Nephron (organoid): ENCODE results near the gene POU2AF2.
"Not testable (repeated sequence)": the region's sequence is repeated elsewhere in the genome, so short reads cannot be mapped to it uniquely, and the experiment has no call there.

Source experiments
- H3K27ac Mint-ChIP-seq, 3 experiments: 2 replicates each; pipeline ENCODE4 v1.8.0; 2020; ENCODE audit warnings: mixed read lengths in 3 of 3, mild to moderate bottlenecking in 2 of 3, moderate library complexity in 1 of 3
- H3K27me3 Mint-ChIP-seq: 2 replicates; pipeline ENCODE4 v1.8.0; 2021; ENCODE audit warnings: low read depth, mild to moderate bottlenecking, moderate library complexity, mixed read lengths
- H3K36me3 Mint-ChIP-seq: 2 replicates; pipeline ENCODE4 v1.8.0; 2020; ENCODE audit warnings: low read depth, mixed read lengths
- H3K4me1 Mint-ChIP-seq: 2 replicates; pipeline ENCODE4 v1.8.0; 2020; ENCODE audit warnings: mixed read lengths
- H3K4me3 Mint-ChIP-seq, 3 experiments: 2 replicates each; pipeline ENCODE4 v1.8.0; 2020; ENCODE audit warnings: mild to moderate bottlenecking in 3 of 3, mixed read lengths in 3 of 3, moderate library complexity in 2 of 3
- H3K9me3 Mint-ChIP-seq: 2 replicates; pipeline ENCODE4 v1.8.0; 2020; ENCODE audit warnings: mixed read lengths
- CTCF ChIP-seq, 3 experiments: fragments of 200-600 bp; sonication (generic); IDR thresholded peaks; one replicate each; pipeline ENCODE4 v1.5.0; 2021; ENCODE audit warnings: antibody characterized with exemption in 3 of 3; ENCODE audit not compliant: unreplicated experiment in 3 of 3

The POU2AF2 gene

DNA sequence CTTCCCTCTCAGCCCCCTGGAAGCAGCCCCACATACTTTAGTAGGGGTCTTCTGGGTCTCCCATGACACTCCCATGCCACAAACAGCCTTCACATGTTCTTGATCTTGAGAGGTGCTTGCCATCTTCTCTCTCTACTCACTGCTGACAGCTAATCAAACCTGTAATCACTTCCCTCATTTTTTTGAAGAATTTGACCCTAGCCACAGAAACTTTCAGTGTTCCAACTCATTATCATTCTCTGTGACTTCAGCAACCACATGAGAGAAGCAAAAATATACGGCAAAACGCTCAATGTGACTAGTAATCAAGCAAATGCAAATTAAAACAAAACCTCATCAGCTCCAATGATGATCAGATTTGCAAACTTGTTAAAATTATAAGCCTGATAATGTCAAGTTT, 38.3 kb upstream of the POU2AF2 start:
- H3K4me1 Mint-ChIP-seq: no peaks in the 10 kb centered on the region
- no peaks in the 10 kb centered on the region for H3K9me3 Mint-ChIP-seq
- H3K27me3 Mint-ChIP-seq: no peaks in the 10 kb centered on the region

DNA sequence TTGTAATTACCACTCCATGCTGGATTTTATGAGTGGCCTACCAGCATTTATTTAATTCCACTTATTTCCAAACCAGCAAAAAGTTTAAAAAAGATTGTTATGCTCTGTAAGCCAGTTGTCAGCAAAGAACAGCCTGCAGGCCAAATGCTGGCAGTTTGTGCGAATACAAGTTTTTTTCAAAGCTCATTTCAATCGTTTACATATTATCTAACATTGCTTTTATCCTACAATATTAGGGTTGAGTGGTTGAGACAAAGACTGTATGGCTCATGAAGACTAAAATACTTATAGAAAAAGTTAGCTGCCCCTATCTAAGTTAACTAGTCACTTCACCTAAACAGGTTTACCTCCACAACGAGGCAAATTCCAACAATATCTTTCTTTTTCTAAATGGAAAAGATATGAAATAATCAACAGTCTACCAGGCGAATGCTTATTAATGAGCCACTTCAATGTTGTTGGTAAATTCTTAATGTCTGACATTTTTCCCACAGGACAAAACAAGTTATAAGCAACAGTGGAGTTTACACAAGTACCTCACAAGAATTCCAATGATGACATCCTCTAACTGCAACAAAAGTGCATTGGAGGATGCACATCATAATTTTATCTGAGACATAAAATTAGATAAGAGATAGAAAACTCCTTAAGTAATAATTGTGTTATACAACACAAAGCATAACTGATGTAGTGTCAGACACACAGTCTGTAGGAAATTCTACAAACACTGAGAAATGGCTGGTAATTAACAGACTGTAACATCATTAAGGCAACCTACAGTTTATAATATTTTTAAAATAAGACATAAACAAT, 35.8 kb upstream of the POU2AF2 start:
- H3K4me3 Mint-ChIP-seq: no peak overlapping the region
- H3K9me3 Mint-ChIP-seq: peaks cover 5% of the 10 kb centered on the region
- TF ChIP-seq CTCF (IDR thresholded peaks at IDR 0.05; ENCODE audit: unreplicated experiment in 3 of 3): no peak
- no peaks in the 10 kb centered on the region for H3K27me3 Mint-ChIP-seq
- no peak overlapping the region for H3K27ac Mint-ChIP-seq
- H3K36me3 Mint-ChIP-seq: no peaks in the 10 kb centered on the region
- no peaks in the 10 kb centered on the region for H3K4me1 Mint-ChIP-seq

More for the DNA sequence above, 38.3 kb upstream of the POU2AF2 start:
- Mint-ChIP-seq H3K4me3 (no peak overlapping the region), H3K27ac (no peak overlapping the region), H3K36me3 (no peaks in the 10 kb centered on the region)
- TF ChIP-seq CTCF (IDR thresholded peaks at IDR 0.05; ENCODE audit: unreplicated experiment in 3 of 3): no peak

DNA sequence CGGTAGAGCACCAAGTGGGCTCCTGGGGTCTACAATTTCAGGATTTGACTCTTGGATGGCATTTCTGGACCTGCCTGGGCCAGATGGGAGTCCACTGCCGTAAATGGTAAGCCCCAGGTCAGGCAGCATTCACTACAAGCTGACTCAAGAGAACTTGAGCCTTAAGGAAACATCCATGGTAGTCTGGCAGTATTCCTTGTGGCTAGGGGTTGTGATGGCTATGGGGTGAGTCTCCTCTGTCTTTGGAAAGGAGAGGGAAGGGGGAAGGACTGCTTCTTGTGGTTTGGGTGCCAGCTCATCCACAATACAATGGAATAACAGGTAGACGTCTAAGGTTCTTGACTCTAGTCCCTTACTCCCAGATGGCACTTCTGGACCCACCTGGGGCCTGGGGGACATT, 32.3 kb upstream of the POU2AF2 start:
- Mint-ChIP-seq H3K9me3 (peaks cover 23% of the 10 kb centered on the region), H3K4me1 (no peaks in the 10 kb centered on the region), H3K27me3 (no peaks in the 10 kb centered on the region), H3K27ac (no peak overlapping the region), H3K4me3 (no peak overlapping the region), H3K36me3 (no peaks in the 10 kb centered on the region)
- TF ChIP-seq CTCF (IDR thresholded peaks at IDR 0.05; ENCODE audit: unreplicated experiment in 3 of 3): no peak

- peaks cover 36% of the 10 kb centered on the region for H3K9me3 Mint-ChIP-seq
- H3K4me1 Mint-ChIP-seq: no peaks in the 10 kb centered on the region
- TF ChIP-seq CTCF (IDR thresholded peaks at IDR 0.05; ENCODE audit: unreplicated experiment in 3 of 3): no peak
- H3K27me3 Mint-ChIP-seq: no peaks in the 10 kb centered on the region
- no peak overlapping the region for H3K27ac Mint-ChIP-seq
- H3K36me3 Mint-ChIP-seq: no peaks in the 10 kb centered on the region
- no peak overlapping the region for H3K4me3 Mint-ChIP-seq
Observed at GRCh38 chr11:111220721-111221120, 24.8 kb upstream of the POU2AF2 start.

DNA sequence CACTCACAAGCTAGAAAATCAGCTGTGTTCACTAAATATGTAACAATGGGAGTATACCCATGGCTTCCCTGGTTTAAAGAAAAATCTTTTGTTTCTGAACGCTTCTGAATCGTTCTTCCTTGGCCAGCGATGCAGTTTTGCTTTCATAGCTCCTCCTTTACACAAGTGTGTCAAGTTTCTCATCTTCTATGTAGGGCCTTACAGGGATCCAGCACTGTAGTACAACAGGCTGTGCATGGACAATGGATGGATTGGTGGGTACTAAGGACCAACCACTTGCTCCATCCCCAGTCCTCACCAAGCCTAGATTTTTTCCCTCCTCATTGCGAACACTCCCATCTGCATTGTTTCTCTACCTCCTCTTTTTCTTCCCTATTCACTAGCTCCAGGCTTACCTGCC, 24.3 kb upstream of the POU2AF2 start:
- Mint-ChIP-seq H3K27me3 (no peaks in the 10 kb centered on the region), H3K36me3 (no peaks in the 10 kb centered on the region), H3K4me3 (no peak overlapping the region), H3K9me3 (peaks cover 33% of the 10 kb centered on the region), H3K27ac (no peak overlapping the region), H3K4me1 (no peaks in the 10 kb centered on the region)
- TF ChIP-seq CTCF (IDR thresholded peaks at IDR 0.05; ENCODE audit: unreplicated experiment in 3 of 3): no peak

GRCh38 chr11:111221936-111222335, 23.6 kb upstream of the POU2AF2 start:
- H3K4me3 Mint-ChIP-seq, H3K36me3 Mint-ChIP-seq, H3K27ac Mint-ChIP-seq, H3K27me3 Mint-ChIP-seq, H3K4me1 Mint-ChIP-seq: not testable (repeated sequence)
- peaks cover 31% of the 10 kb centered on the region for H3K9me3 Mint-ChIP-seq

DNA sequence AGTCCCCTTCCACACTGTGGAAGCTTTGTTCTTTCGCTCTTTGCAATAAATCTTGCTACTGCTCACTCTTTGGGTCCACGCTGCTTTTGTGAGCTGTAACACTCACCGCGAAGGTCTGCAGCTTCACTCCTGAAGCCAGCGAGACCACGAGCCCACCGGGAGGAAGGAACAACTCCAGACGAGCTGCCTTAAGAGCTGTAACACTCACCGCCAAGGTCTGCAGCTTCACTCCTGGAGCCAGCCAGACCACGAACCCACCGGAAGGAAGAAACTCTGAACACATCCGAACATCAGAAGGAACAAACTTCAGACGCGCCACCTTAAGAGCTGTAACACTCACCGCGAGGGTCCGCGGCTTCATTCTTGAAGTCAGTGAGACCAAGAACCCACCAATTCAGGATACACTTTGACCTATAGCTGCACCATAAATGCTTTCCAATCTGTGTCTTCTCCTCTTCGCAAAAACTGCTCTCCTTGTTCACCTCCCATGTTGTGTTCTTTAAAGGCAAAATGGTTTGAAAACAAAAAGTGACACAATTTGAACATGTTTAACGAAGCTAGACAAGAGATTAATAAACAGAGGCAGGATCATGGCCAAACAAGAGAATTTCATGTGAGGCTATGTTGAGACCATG, 22.6 kb upstream of the POU2AF2 start:
- peaks cover 25% of the 10 kb centered on the region for H3K9me3 Mint-ChIP-seq
- not testable (repeated sequence) for H3K36me3 Mint-ChIP-seq, H3K4me1 Mint-ChIP-seq, H3K27ac Mint-ChIP-seq, H3K4me3 Mint-ChIP-seq, H3K27me3 Mint-ChIP-seq
